GM12875 (cell line): Measurements from ENCODE around the gene PNO1.

Experiments
- H3K4me3 ChIP-seq: one replicate; pipeline ENCODE4 v1.5.1; 2011; ENCODE audit warnings: low read depth, low read length, control low read depth
- CTCF ChIP-seq: IDR thresholded peaks from 2 replicates; pipeline ENCODE4 v1.5.1; 2011; ENCODE audit warnings: low read depth, mild to moderate bottlenecking, control low read depth, inconsistent platforms, low read length, moderate library complexity, borderline replicate concordance; ENCODE audit not compliant: insufficient read depth

Gene PNO1

GRCh38 chr2:68203587-68203986, 45.9 kb downstream of the PNO1 start:
- no peak for TF ChIP-seq CTCF
- no peak overlapping the region for H3K4me3 ChIP-seq

GRCh38 chr2:68206793-68207192, 49.1 kb downstream of the PNO1 start:
- no peak overlapping the region for H3K4me3 ChIP-seq
- TF ChIP-seq CTCF, result no peak

GRCh38 chr2:68214381-68214780, 56.7 kb downstream of the PNO1 start:
- no peak for TF ChIP-seq CTCF
- H3K4me3 ChIP-seq, result no peak overlapping the region

GRCh38 chr2:68216454-68217310, 59.0 kb downstream of the PNO1 start:
- no peak overlapping the region for H3K4me3 ChIP-seq
- no peak for TF ChIP-seq CTCF

- no peak overlapping the region for H3K4me3 ChIP-seq
- no peak for TF ChIP-seq CTCF
Observed at GRCh38 chr2:68217729-68218128, 60.0 kb downstream of the PNO1 start.

GRCh38 chr2:68218343-68218901, 60.7 kb downstream of the PNO1 start:
- no peak overlapping the region for H3K4me3 ChIP-seq
- no peak for TF ChIP-seq CTCF

GRCh38 chr2:68222287-68222686, 64.6 kb downstream of the PNO1 start:
- no peak overlapping the region for H3K4me3 ChIP-seq
- no peak for TF ChIP-seq CTCF
